Nephron (organoid): Measurements from ENCODE around the gene RALGPS1.

Experiments
- H3K27ac Mint-ChIP-seq, 3 experiments: 2 replicates each; pipeline ENCODE4 v1.8.0; 2020; ENCODE audit warnings: mixed read lengths in 3 of 3, mild to moderate bottlenecking in 2 of 3, moderate library complexity in 1 of 3
- H3K27me3 Mint-ChIP-seq: 2 replicates; pipeline ENCODE4 v1.8.0; 2021; ENCODE audit warnings: low read depth, mild to moderate bottlenecking, moderate library complexity, mixed read lengths
- H3K36me3 Mint-ChIP-seq: 2 replicates; pipeline ENCODE4 v1.8.0; 2020; ENCODE audit warnings: low read depth, mixed read lengths
- H3K4me1 Mint-ChIP-seq: 2 replicates; pipeline ENCODE4 v1.8.0; 2020; ENCODE audit warnings: mixed read lengths
- H3K4me3 Mint-ChIP-seq, 3 experiments: 2 replicates each; pipeline ENCODE4 v1.8.0; 2020; ENCODE audit warnings: mild to moderate bottlenecking in 3 of 3, mixed read lengths in 3 of 3, moderate library complexity in 2 of 3
- H3K9me3 Mint-ChIP-seq: 2 replicates; pipeline ENCODE4 v1.8.0; 2020; ENCODE audit warnings: mixed read lengths
- TF ChIP-seq, protein P1 (sequence below), 3 experiments: fragments of 200-600 bp; sonication (generic); IDR thresholded peaks; one replicate each; pipeline ENCODE4 v1.5.0; 2021; ENCODE audit warnings: antibody characterized with exemption in 3 of 3; ENCODE audit not compliant: unreplicated experiment in 3 of 3

The RALGPS1 gene

DNA sequence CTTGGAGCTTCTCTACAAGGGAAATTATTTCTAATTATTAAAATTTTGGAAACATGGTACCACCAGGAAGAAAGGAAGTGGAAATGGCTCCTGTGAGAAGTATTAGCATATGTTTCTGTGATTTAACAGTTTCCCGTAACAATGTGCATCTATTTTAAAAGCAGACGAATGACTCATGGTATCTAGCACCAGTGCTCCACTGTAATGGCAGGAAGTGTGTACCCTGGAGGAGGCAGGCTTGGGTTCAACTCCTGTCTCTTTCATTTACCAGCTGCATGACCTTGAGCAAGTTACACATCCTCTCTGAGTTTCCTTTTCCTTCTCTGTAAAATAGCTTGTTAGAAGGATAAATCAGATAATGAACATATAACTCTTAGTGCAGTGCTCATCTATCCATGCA is 248.8 kb downstream of the RALGPS1 start:
- Mint-ChIP-seq H3K27ac (no peak overlapping the region), H3K4me3 (no peak overlapping the region), H3K27me3 (peaks cover 4% of the 10 kb centered on the region), H3K4me1 (peaks cover 7% of the 10 kb centered on the region), H3K9me3 (no peaks in the 10 kb centered on the region), H3K36me3 (no peaks in the 10 kb centered on the region)
- TF ChIP-seq, protein P1, sequence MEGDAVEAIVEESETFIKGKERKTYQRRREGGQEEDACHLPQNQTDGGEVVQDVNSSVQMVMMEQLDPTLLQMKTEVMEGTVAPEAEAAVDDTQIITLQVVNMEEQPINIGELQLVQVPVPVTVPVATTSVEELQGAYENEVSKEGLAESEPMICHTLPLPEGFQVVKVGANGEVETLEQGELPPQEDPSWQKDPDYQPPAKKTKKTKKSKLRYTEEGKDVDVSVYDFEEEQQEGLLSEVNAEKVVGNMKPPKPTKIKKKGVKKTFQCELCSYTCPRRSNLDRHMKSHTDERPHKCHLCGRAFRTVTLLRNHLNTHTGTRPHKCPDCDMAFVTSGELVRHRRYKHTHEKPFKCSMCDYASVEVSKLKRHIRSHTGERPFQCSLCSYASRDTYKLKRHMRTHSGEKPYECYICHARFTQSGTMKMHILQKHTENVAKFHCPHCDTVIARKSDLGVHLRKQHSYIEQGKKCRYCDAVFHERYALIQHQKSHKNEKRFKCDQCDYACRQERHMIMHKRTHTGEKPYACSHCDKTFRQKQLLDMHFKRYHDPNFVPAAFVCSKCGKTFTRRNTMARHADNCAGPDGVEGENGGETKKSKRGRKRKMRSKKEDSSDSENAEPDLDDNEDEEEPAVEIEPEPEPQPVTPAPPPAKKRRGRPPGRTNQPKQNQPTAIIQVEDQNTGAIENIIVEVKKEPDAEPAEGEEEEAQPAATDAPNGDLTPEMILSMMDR (IDR thresholded peaks at IDR 0.05; ENCODE audit: unreplicated experiment in 3 of 3) = no peak

DNA sequence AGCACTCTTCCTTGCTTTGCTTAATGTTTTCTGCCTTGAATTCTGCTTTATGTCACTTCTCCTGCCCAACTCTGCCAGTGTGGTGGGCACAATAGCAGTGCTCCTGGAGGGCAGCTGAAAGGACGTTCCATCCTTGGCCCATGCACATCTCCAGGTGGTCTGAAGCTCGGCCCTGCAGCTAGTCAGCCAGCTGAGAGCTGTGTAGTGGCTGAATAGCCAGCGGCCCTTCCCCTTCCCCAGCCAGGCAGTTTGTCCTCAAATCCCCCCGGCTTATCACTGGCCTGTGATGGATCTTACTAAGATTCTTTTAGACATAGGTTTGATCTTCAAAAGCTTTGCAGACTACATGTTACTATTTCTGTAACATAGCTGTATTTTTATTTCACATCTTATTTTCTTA is 250.5 kb downstream of the RALGPS1 start:
- Mint-ChIP-seq H3K27ac (no peak overlapping the region), H3K27me3 (no peaks in the 10 kb centered on the region), H3K36me3 (no peaks in the 10 kb centered on the region), H3K4me1 (no peaks in the 10 kb centered on the region), H3K4me3 (no peak overlapping the region), H3K9me3 (no peaks in the 10 kb centered on the region)
- TF ChIP-seq, protein P1 (IDR thresholded peaks at IDR 0.05; ENCODE audit: unreplicated experiment in 3 of 3) = no peak

DNA sequence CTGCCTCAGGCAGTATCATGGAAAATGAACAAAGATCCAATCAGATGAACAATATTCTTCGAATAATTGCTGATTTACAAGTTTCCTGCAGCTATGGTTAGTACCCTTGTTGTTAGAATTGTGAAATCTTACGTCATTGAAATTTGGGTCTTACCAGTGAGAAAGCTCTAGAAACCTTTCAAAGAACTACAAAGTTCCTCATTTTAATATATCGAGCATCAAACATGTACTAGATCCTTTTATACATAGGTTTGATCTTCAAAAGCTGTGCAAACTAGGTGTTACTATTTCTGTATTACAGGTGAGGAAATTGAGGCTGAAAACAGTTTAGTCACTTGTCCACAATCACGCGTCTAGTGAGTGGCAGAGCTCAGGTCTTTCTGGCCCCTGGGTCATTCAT is 251.5 kb downstream of the RALGPS1 start:
- Mint-ChIP-seq H3K27me3 (no peaks in the 10 kb centered on the region), H3K36me3 (no peaks in the 10 kb centered on the region), H3K9me3 (no peaks in the 10 kb centered on the region), H3K4me1 (no peaks in the 10 kb centered on the region), H3K27ac (no peak overlapping the region), H3K4me3 (no peak overlapping the region)
- TF ChIP-seq, protein P1 (IDR thresholded peaks at IDR 0.05; ENCODE audit: unreplicated experiment in 3 of 3) = no peak

DNA sequence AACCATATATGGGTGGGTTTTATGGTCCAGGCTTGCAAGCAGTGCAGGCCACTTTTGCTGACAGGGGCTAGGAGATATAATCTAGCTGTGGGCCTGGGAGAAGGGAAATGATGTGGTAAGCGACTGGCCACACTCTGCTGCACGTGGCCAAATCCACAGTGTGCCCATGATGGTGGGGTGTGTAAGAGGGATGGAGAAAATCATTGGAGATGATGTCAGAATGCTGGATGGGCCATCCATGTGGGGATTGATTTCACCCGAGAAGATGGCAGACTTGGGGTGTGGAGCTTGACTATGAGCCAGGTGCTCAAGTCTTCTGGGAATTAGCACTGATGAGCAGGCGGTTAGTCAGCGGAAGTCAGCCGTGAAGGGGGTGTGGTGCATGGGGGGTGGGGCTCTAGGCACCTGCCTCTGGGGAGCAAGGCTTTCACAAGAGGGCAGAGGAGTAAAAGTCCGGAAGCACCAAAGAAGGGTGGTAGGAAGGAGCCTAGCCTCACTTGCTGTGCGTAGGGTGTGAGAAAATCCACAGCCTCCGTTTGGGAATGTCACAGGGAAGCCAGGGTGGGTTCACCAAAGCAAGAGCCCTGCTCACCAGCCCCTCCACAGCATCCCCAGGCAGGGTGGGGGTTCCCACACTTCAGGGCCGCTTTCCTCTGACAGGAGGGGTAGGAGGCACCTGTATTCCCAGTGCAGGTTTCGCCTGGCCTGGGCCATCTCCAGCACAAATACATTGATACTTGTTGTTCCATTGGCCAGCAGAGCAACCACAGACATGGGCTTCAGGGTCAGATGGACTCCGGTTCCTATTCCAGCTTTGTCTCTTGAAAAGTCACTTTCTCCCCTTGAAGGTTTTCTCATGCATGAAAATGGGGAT is 252.3 kb downstream of the RALGPS1 start:
- H3K27me3 Mint-ChIP-seq = no peaks in the 10 kb centered on the region
- no peak overlapping the region for H3K4me3 Mint-ChIP-seq
- TF ChIP-seq, protein P1 (IDR thresholded peaks at IDR 0.05; ENCODE audit: unreplicated experiment in 3 of 3) = no peak
- no peaks in the 10 kb centered on the region for H3K9me3 Mint-ChIP-seq
- H3K27ac Mint-ChIP-seq = no peak overlapping the region
- H3K36me3 Mint-ChIP-seq = no peaks in the 10 kb centered on the region
- H3K4me1 Mint-ChIP-seq = no peaks in the 10 kb centered on the region

DNA sequence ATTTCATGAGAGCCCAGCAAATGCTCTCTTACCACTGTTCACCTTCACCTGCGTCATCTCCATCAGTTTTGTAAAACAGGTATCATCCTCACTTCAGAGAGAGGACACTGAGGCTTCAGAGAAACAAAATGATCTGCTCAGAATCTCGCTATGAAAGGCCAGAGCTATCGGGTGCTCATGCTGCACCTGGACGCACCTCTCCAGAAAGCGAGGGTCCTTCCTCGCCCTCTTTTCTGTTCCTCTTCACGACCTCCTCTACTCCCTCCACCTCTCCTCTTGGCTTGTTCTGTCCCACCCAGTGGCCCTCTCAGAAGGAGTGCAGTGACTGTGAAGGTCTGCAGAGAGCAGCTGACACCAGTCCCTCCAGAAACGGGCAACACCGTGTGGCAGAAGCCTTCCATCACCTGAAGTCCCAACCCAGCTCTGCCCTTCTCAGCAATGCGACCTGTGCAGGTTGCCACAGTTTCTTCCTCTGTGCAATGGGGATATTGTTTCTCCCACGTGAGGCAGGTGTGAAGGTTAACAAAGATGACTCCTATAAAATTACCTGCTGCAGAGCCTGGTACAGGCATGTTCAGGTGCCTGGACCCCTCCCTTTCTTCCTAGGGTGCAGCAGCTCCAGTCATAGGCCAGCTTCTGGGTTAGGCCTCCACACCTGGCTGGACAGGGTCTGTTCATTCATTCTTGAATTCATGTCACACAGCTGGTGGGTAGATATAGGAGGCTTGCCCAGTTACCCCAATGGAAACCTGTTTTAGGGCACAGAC is 253.2 kb downstream of the RALGPS1 start:
- H3K9me3 Mint-ChIP-seq = no peaks in the 10 kb centered on the region
- no peak overlapping the region for H3K27ac Mint-ChIP-seq
- no peaks in the 10 kb centered on the region for H3K36me3 Mint-ChIP-seq
- H3K27me3 Mint-ChIP-seq = no peaks in the 10 kb centered on the region
- no peak overlapping the region for H3K4me3 Mint-ChIP-seq
- peaks cover 5% of the 10 kb centered on the region for H3K4me1 Mint-ChIP-seq
- TF ChIP-seq, protein P1 (IDR thresholded peaks at IDR 0.05; ENCODE audit: unreplicated experiment in 3 of 3) = no peak
